Measurements from ENCODE around the gene TBC1D4.

DNA sequence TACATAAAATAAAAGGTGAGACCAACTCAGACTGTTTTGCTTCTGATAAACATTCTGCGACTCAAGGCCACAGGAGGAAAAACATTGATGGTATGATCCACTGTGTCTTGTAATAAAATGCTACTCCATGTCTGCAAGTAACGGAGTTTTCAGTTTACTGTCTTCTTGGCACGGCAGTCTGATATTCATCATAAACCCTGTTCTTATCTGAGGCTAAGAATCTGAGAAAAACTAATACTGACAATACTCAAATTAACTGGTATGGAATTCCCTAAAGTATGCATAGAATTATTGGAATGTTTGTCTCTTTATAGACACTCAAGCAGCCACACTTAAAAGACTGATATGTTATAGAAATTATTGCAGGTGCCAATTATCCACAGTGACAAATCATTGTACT, 125.5 kb downstream of the TBC1D4 start:
- TF ChIP-seq POLR2A (IDR thresholded peaks at IDR 0.05), result no peak
- TF ChIP-seq, protein P1, sequence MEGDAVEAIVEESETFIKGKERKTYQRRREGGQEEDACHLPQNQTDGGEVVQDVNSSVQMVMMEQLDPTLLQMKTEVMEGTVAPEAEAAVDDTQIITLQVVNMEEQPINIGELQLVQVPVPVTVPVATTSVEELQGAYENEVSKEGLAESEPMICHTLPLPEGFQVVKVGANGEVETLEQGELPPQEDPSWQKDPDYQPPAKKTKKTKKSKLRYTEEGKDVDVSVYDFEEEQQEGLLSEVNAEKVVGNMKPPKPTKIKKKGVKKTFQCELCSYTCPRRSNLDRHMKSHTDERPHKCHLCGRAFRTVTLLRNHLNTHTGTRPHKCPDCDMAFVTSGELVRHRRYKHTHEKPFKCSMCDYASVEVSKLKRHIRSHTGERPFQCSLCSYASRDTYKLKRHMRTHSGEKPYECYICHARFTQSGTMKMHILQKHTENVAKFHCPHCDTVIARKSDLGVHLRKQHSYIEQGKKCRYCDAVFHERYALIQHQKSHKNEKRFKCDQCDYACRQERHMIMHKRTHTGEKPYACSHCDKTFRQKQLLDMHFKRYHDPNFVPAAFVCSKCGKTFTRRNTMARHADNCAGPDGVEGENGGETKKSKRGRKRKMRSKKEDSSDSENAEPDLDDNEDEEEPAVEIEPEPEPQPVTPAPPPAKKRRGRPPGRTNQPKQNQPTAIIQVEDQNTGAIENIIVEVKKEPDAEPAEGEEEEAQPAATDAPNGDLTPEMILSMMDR (IDR thresholded peaks at IDR 0.05), result no peak

Data from right lobe of liver (tissue), 4 donors.